GM06990 (cell line): Measurements from ENCODE around the gene SF3B5.

Experiments used
- DNase-seq: peaks from one replicate; pipeline ENCODE4 v3.0.0-alpha.2; 2011; ENCODE audit not compliant: insufficient read length; ENCODE audit errors: extremely low read depth
- H3K27me3 ChIP-seq: replicated peaks from 2 replicates; pipeline ENCODE4 v1.6.0; 2011; ENCODE audit warnings: low read length; ENCODE audit not compliant: control insufficient read depth, insufficient read depth
- H3K36me3 ChIP-seq: 2 replicates; pipeline ENCODE4 v1.5.1; 2011; ENCODE audit warnings: low read length; ENCODE audit not compliant: control insufficient read depth, insufficient read depth
- H3K4me3 ChIP-seq: replicated peaks from 2 replicates; pipeline ENCODE4 v1.5.1; 2011; ENCODE audit warnings: low read depth, mild to moderate bottlenecking, control low read depth, low read length
- TF ChIP-seq, protein P1 (sequence below): IDR thresholded peaks from 2 replicates; pipeline ENCODE4 v1.5.1; 2011; ENCODE audit warnings: low read length, control low read depth, mild to moderate bottlenecking, inconsistent platforms; ENCODE audit not compliant: insufficient read depth, poor library complexity, severe bottlenecking

SF3B5 gene

GRCh38 chr6:144104488-144104887, 9.1 kb upstream of the SF3B5 start:
- DNase-seq: no peak
- Histone ChIP-seq H3K4me3 (no peak overlapping the region), H3K27me3 (no peaks in the 10 kb centered on the region), H3K36me3 (no peaks in the 10 kb centered on the region)
- TF ChIP-seq, protein P1, sequence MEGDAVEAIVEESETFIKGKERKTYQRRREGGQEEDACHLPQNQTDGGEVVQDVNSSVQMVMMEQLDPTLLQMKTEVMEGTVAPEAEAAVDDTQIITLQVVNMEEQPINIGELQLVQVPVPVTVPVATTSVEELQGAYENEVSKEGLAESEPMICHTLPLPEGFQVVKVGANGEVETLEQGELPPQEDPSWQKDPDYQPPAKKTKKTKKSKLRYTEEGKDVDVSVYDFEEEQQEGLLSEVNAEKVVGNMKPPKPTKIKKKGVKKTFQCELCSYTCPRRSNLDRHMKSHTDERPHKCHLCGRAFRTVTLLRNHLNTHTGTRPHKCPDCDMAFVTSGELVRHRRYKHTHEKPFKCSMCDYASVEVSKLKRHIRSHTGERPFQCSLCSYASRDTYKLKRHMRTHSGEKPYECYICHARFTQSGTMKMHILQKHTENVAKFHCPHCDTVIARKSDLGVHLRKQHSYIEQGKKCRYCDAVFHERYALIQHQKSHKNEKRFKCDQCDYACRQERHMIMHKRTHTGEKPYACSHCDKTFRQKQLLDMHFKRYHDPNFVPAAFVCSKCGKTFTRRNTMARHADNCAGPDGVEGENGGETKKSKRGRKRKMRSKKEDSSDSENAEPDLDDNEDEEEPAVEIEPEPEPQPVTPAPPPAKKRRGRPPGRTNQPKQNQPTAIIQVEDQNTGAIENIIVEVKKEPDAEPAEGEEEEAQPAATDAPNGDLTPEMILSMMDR: no peak

- TF ChIP-seq, protein P1: no peak
- no peak overlapping the region for H3K4me3 ChIP-seq
- H3K36me3 ChIP-seq: no peaks in the 10 kb centered on the region
- DNase-seq: no peak
- H3K27me3 ChIP-seq: no peaks in the 10 kb centered on the region
These were observed 7.7 kb upstream of the SF3B5 start for GRCh38 chr6:144103026-144103563.

- H3K4me3 ChIP-seq: no peak overlapping the region
- no peaks in the 10 kb centered on the region for H3K27me3 ChIP-seq
- DNase-seq: no peak
- no peaks in the 10 kb centered on the region for H3K36me3 ChIP-seq
- TF ChIP-seq, protein P1: no peak
These were observed 3.6 kb upstream of the SF3B5 start for GRCh38 chr6:144098993-144099392.

DNA sequence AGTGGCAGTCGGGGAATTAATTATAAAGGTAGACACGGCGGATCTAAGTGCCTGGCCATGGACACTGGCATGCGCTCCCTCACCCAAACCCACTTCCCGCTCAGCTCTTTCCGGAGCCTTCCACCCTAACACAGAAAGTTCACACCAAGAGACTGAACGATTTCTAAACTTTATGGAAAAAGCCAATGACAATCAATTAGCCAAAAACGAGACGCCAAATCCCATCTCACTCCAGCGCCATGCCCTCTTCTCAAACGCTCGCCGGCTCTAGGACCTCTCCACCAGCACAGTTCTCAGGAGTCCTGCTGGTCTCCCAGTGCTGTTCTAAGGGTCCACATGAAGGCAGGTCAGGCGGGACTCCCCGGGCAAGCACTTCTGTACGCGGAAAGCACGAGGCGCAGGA, 641 bp downstream of the SF3B5 start:
- DNase-seq: no peak
- H3K4me3 ChIP-seq: peak overlapping the region; percentile 78

DNA sequence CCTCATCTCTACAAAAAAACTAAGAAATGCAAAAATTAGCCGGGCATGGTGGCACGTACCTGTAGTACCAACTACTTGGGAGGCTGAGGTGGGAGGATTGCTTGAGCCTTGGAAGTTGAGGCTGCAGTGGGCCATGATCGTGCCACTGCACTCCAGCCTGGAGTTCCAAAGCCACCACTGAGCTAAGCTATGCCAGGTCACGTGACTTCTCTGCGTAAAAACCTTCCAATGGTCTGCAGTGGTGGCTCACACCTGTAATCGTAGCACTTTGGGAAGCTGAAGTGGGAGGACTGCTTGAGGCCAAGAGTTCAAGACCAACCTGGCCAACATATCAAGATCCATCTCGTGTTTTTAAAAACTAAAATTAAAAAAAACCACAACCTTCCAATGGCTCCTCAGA, 1.7 kb downstream of the SF3B5 start:
- TF ChIP-seq, protein P1: no peak
- Histone ChIP-seq H3K36me3 (no peaks in the 10 kb centered on the region; the same call in 1 of the 2 replicates), H3K27me3 (no peaks in the 10 kb centered on the region), H3K4me3 (peak overlapping the region; percentile 78)
- DNase-seq: no peak

More for the DNA sequence above, 641 bp downstream of the SF3B5 start:
- Histone ChIP-seq H3K36me3 (no peaks in the 10 kb centered on the region; the same call in 1 of the 2 replicates), H3K27me3 (no peaks in the 10 kb centered on the region)
- TF ChIP-seq, protein P1: no peak

DNA sequence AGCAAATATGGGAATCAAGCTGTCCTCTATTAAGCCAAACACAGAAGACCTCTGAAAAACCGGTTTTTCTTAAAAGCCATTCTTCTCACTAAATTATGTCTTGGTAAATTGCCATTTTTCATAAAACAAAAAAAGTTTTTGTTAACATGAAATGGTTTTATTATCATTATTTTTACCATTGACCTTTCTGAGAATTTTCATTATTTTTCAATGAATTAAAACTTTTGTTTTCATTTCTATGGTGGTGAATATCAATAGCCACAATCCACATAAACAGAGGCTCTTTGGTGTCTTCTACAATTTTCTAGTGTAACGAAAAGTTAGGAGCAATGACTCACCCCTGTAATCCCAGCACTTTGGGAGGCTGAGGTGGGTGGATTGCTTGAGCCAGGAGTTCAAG, 2.1 kb downstream of the SF3B5 start:
- TF ChIP-seq, protein P1: no peak
- Histone ChIP-seq H3K27me3 (no peaks in the 10 kb centered on the region), H3K36me3 (no peaks in the 10 kb centered on the region; the same call in 1 of the 2 replicates), H3K4me3 (no peak overlapping the region)
- no peak for DNase-seq
